ENCODE results near the gene NUP153. TPM values are rescaled to one million over a fixed set of nuclear protein-coding genes. Genes with fewer than 3 reads are reported as not detected.

NUP153 gene
- total RNA-seq, 4 donors from 2014 or later: 35.5 to 42.2 (median 40.5) TPM

DNA sequence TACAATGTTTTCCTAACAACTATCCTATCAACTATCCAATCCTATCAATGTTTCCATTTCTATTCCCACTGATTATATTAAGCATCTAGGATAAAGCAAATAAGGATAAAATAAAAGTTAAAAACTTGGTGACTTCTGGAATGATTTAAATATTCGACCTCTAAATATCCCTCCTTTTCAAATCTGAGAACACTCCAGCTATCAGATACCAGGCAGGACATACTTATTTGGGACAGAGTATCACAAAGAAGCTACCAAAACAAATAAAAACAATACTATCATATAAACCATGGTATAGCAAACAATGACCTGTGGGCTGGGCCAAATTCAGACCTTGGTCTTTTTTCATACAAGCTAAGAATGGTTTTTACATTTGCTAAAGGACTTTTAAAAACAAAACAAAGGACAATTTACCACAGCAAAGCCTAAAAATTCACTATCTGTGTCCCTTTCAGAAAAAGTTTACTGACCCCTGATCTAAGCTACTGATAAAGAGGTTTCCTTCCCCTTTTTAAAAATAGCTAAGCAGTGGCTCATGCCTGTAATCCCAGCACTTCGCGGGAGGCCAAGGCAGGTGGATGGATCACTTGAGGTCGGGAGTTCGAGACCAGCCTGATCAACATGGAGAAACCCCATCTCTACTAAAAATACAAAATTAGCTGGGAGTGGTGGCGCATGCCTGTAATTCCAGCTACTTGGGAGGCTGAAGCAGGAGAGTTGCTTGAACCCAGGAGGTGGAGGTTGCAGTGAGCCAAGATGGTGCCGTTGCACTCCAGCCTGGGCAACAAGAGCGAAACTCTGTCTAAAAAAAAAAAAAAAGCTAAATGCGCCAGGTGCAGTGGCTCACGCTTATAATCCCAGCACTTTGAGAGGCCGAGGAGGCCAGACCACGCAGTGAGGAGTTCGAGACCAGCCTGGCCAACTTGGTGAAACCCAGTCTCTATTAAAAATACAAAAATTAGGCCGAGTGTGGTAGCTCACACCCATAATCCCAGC, 6.0 kb downstream of the NUP153 start:
- no peak for TF ChIP-seq CTCF (IDR thresholded peaks at IDR 0.05)
- TF ChIP-seq POLR2A (IDR thresholded peaks at IDR 0.05): no peak
- WGBS, 2 donors: 87 to 88% methylated on average over 14 of the region's 14 CpGs
- H3K4me3 ChIP-seq (ENCODE audit: low read depth, poor library complexity, severe bottlenecking): no peak overlapping the region
- no peak for DNase-seq (ENCODE audit: low spot score in 2 of 2)
- intact Hi-C loops (cut with DNase I; ENCODE audit: low total_unique reads): no loop called here

- TF ChIP-seq CTCF (IDR thresholded peaks at IDR 0.05) (no peak), POLR2A (IDR thresholded peaks at IDR 0.05) (no peak)
- H3K4me3 ChIP-seq (ENCODE audit: low read depth, poor library complexity, severe bottlenecking): no peak overlapping the region
- no peak for DNase-seq (ENCODE audit: low spot score in 2 of 2)
- intact Hi-C loops (cut with DNase I; ENCODE audit: low total_unique reads): no loop called here
- WGBS, 2 donors: 92 to 96% methylated on average over 4 of the region's 4 CpGs
Observed at GRCh38 chr6:17691925-17692538, 14.7 kb downstream of the NUP153 start.

GRCh38 chr6:17688481-17688880, 18.2 kb downstream of the NUP153 start:
- no peak overlapping the region for H3K4me3 ChIP-seq (ENCODE audit: low read depth, poor library complexity, severe bottlenecking)
- no peak for TF ChIP-seq CTCF (IDR thresholded peaks at IDR 0.05)
- TF ChIP-seq POLR2A (IDR thresholded peaks at IDR 0.05): no peak
- WGBS, 2 donors: 73 to 82% methylated on average over 2 of the region's 2 CpGs
- intact Hi-C loops (cut with DNase I; ENCODE audit: low total_unique reads): no loop called here
- DNase-seq (ENCODE audit: low spot score in 2 of 2): no peak

GRCh38 chr6:17687136-17687535, 19.6 kb downstream of the NUP153 start:
- no peak overlapping the region for H3K4me3 ChIP-seq (ENCODE audit: low read depth, poor library complexity, severe bottlenecking)
- WGBS, 2 donors: 71 to 77% methylated on average over 1 of the region's 1 CpG
- no peak for TF ChIP-seq CTCF (IDR thresholded peaks at IDR 0.05)
- TF ChIP-seq POLR2A (IDR thresholded peaks at IDR 0.05): no peak
- DNase-seq (ENCODE audit: low spot score in 2 of 2): no peak
- intact Hi-C loops (cut with DNase I; ENCODE audit: low total_unique reads): no loop called here

DNA sequence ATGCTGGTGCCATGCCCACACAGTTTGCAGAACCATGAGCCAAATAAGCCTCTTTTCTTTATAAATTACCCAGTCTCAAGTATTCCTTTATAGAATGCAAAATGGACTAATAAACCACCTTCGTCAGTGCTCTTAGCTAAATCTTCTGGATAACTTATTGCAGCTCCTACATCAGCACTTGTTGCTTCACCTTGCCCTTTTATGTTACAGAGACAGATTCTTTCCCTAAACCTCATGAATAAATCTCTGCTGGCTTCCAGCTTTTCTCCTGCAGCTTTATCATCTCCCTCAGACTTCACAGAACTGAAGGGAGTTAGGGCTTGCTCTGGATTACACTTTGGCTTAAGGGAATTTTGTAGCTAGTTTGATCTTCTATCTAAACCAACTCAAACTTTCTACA, 22.6 kb downstream of the NUP153 start:
- 97% methylated on average over 1 of the region's 1 CpG for WGBS, 2 donors
- intact Hi-C loops (cut with DNase I; ENCODE audit: low total_unique reads): no loop called here
- no peak for DNase-seq (ENCODE audit: low spot score in 2 of 2)
- TF ChIP-seq CTCF (IDR thresholded peaks at IDR 0.05) (no peak), POLR2A (IDR thresholded peaks at IDR 0.05) (no peak)
- H3K4me3 ChIP-seq (ENCODE audit: low read depth, poor library complexity, severe bottlenecking): no peak overlapping the region

Data from lower leg skin (tissue), 4 donors.